Tibial artery (tissue), 4 donors: ENCODE data around the gene GRIN2A.
A peak's percentile ranks its signal among the peaks of the same experiment; 100 is the strongest.

Experiments
- DNase-seq, 2 donors: peaks; one replicate each; pipeline ENCODE4 v3.0.0-alpha.2; 2019
- H3K27ac ChIP-seq, 2 donors: fragments of 200-600 bp; sonication (generic) in 1 of 2; 1 replicate in 1 of 2; 2 replicates in 1 of 2; pipeline ENCODE4 v1.5.1; 2018 to 2019; ENCODE audit warnings: mild to moderate bottlenecking in 1 of 2
- H3K27me3 ChIP-seq, 2 donors: fragments of 200-600 bp; sonication (generic) in 1 of 2; one replicate each; pipeline versions ENCODE4 v1.5.1 to v1.6.0; 2016 to 2019
- H3K36me3 ChIP-seq, 3 donors: fragments of 200-600 bp; sonication (generic) in 2 of 3; one replicate each; pipeline ENCODE4 v1.5.1; 2016 to 2019; ENCODE audit warnings: mild to moderate bottlenecking in 2 of 3
- H3K4me1 ChIP-seq, 4 donors: fragments of 200-600 bp; sonication (generic) in 2 of 4; 1 replicate in 3 of 4; 2 replicates in 1 of 4; pipeline ENCODE4 v1.5.1; 2016 to 2019
- H3K4me3 ChIP-seq, 2 donors: fragments of 200-600 bp; sonication (generic) in 1 of 2; 1 replicate in 1 of 2; 2 replicates in 1 of 2; pipeline ENCODE4 v1.5.1; 2018 to 2019; ENCODE audit warnings: mild to moderate bottlenecking in 2 of 2
- H3K9me3 ChIP-seq, 3 donors: fragments of 200-600 bp; sonication (generic) in 1 of 3; one replicate each; pipeline ENCODE4 v1.5.1; 2016 to 2019
- CTCF ChIP-seq, 2 experiments: fragments of 200-600 bp in 1 of 2; fragments of 450-650 bp in 1 of 2; IDR thresholded peaks; one replicate each; pipeline ENCODE4 v1.5.1; 2017 to 2019; ENCODE audit warnings: antibody characterized with exemption in 2 of 2, mild to moderate bottlenecking in 1 of 2, moderate library complexity in 1 of 2
- intact Hi-C: fragments of 100-400 bp; cut with DNase I; formaldehyde crosslinking; loops from one replicate; pipeline ENCODE4 v1.15.0; 2023; ENCODE audit warnings: low total_unique reads

GRIN2A gene

GRCh38 chr16:10040136-10041080 is 141.8 kb downstream of the GRIN2A start:
- H3K27me3 ChIP-seq = no peaks in the 10 kb centered on the region
- no peak overlapping the region for H3K27ac ChIP-seq
- no peaks in the 10 kb centered on the region for H3K36me3 ChIP-seq
- no peak overlapping the region for H3K4me3 ChIP-seq
- H3K9me3 ChIP-seq = no peaks in the 10 kb centered on the region
- H3K4me1 ChIP-seq = peaks cover 0 to 14% (median 6%) of the 10 kb centered on the region in 4 donors
- DNase-seq = no peak
- TF ChIP-seq CTCF (IDR thresholded peaks at IDR 0.05) = no peak
- intact Hi-C loops = no loop called here

- Histone ChIP-seq H3K4me3 (peak overlapping the region; percentile 9 to 34), H3K27ac (no peak overlapping the region), H3K4me1 (peaks cover 0 to 10% (median 5%) of the 10 kb centered on the region in 4 donors), H3K36me3 (no peaks in the 10 kb centered on the region), H3K9me3 (no peaks in the 10 kb centered on the region), H3K27me3 (no peaks in the 10 kb centered on the region)
- intact Hi-C loops = no loop called here
- no peak for DNase-seq
- TF ChIP-seq CTCF (IDR thresholded peaks at IDR 0.05) = peak; percentile 14 to 29
Measured at GRCh38 chr16:10039220-10040096, 142.8 kb downstream of the GRIN2A start.

GRCh38 chr16:10037751-10038150 is 144.5 kb downstream of the GRIN2A start:
- intact Hi-C loops = no loop called here
- Histone ChIP-seq H3K9me3 (no peaks in the 10 kb centered on the region), H3K27ac (no peak overlapping the region), H3K36me3 (no peaks in the 10 kb centered on the region), H3K4me3 (no peak overlapping the region), H3K27me3 (no peaks in the 10 kb centered on the region), H3K4me1 (peaks cover 0 to 10% (median 5%) of the 10 kb centered on the region in 4 donors)
- DNase-seq = no peak
- no peak for TF ChIP-seq CTCF (IDR thresholded peaks at IDR 0.05)

- no peak for DNase-seq
- TF ChIP-seq CTCF (IDR thresholded peaks at IDR 0.05) = no peak
- Histone ChIP-seq H3K27ac (no peak overlapping the region), H3K4me3 (no peak overlapping the region), H3K4me1 (peaks cover 0 to 10% (median 5%) of the 10 kb centered on the region in 4 donors), H3K36me3 (no peaks in the 10 kb centered on the region), H3K9me3 (no peaks in the 10 kb centered on the region), H3K27me3 (no peaks in the 10 kb centered on the region)
- intact Hi-C loops = no loop called here
Measured at GRCh38 chr16:10036956-10037355, 145.3 kb downstream of the GRIN2A start.

GRCh38 chr16:10033556-10033955 is 148.7 kb downstream of the GRIN2A start:
- no peak for TF ChIP-seq CTCF (IDR thresholded peaks at IDR 0.05)
- Histone ChIP-seq H3K27me3 (no peaks in the 10 kb centered on the region), H3K27ac (no peak overlapping the region), H3K36me3 (no peaks in the 10 kb centered on the region), H3K9me3 (no peaks in the 10 kb centered on the region), H3K4me1 (no peaks in the 10 kb centered on the region), H3K4me3 (no peak overlapping the region)
- intact Hi-C loops = no loop called here
- no peak for DNase-seq
